Anterior cingulate cortex (tissue), 58 donors: ENCODE results near the gene NUCB2.

Experiments used
- DNase-seq, 58 donors: peaks; one replicate each; lab custom pipeline; 2025; lab: John Stamatoyannopoulos, UW

The NUCB2 gene

DNA sequence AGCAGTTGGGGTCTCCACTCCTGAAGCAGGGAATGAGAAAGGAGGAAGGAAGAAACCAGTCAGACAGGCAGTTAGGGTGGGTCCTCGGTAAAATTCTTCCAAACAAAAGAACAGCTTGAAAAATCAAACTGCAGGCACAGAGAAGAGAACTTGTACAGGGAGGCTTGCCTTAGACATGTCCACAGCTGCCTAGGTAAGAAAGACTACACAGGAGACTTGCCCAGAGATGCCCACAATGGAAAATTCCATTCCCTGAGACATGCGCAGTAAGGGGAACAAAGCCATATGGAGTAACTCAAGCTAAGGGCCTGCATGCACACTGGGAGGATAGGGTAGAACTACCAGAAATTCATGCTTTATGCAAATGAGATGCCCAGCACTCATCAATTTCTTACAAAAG, 102.1 kb downstream of the NUCB2 start:
- DNase-seq: no peak

DNA sequence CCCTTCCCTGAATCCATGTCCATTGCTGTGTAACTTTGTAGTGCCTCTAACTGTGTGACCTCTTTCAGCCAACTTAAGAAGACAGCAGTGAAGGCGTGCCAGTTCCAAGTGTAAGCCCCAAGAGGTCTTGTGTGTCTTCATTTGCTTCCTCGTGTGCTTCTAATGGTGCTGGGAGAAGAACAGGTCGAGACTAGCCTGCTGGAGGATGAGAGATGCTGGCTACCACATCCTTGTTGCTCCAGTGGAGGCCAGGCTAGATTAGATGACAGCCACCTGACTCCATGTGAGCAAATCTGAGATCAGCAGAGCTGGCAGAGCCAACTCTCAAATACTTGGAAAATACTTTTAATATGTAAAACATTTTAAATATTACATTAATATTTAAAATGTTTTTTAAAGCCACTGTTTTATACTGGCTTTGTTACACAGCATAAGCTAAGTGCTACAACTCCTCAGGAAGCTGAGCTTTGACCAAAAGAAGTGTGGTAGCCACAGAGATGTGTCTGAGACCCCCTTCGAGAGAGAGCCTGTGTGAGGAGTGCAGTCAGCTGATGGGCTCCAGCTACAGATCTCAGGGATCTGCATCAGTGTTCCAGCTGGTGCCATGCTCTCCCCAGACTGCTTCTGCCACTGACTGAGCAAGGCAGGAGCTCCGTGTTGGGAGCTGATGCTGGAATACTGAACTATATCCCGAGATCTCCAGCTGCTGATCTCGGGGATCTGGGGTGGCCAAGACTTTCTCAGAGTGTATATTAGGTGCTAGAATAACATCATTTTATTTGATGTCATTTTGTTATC, 103.0 kb downstream of the NUCB2 start:
- DNase-seq: no peak

DNA sequence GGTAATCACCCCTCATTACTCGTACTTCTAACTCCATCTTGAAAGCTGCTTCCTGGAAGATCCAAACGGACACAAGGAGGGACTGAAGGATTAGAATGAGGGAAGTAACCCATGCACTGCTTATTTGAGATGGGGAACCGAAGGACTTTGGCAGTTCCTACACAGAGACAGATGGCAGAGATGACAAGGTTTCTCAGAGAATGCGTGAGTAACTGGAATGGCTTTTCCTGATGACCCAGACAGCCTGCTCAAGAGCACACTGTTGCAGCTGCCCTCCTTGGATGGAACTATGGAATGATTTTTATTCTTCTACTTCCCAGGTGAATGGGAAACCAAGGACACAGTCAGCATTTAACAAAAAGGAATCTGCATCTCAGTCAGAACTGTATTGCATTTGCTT, 104.6 kb downstream of the NUCB2 start:
- DNase-seq: no peak
